HFFc6 (cell line): ENCODE measurements around the gene ANGPTL7. TPM values are rescaled to one million over a fixed set of nuclear protein-coding genes. Genes with fewer than 3 reads are reported as not detected.

Source experiments
- DNase-seq: peaks from one replicate; pipeline ENCODE4 v3.0.0-alpha.2; 2018
- H3K27ac Mint-ChIP-seq: 2 replicates; pipeline ENCODE4 v1.8.0; 2020; ENCODE audit warnings: mild to moderate bottlenecking, mixed read lengths
- H3K27me3 Mint-ChIP-seq: 2 replicates; pipeline ENCODE4 v1.8.0; 2021; ENCODE audit warnings: mild to moderate bottlenecking, moderate library complexity, mixed read lengths; ENCODE audit not compliant: insufficient read depth
- H3K36me3 Mint-ChIP-seq: 2 replicates; pipeline ENCODE4 v1.8.0; 2021; ENCODE audit warnings: low read depth, mixed read lengths
- H3K4me1 Mint-ChIP-seq: 2 replicates; pipeline ENCODE4 v1.8.0; 2020; ENCODE audit warnings: low read depth, mixed read lengths
- H3K4me3 Mint-ChIP-seq: 2 replicates; pipeline ENCODE4 v1.8.0; 2020; ENCODE audit warnings: mild to moderate bottlenecking, moderate library complexity, mixed read lengths
- H3K9me3 Mint-ChIP-seq: 2 replicates; pipeline ENCODE4 v1.8.0; 2020; ENCODE audit warnings: mild to moderate bottlenecking, mixed read lengths
- CTCF ChIP-seq: fragments of 200-600 bp; sonication (generic); IDR thresholded peaks from 2 replicates; pipeline ENCODE4 v1.5.0; 2021; ENCODE audit warnings: antibody characterized with exemption, mild to moderate bottlenecking
- total RNA-seq, 6 experiments: library from RNA; stranded (reverse); fragmentation: NEBNext Ultra II Directional; extraction: Animal tissue kit (Norgen Biotek cat#: 25700); gene quantifications; 2 replicates in 1 of 6; 3 replicates in 5 of 6; pipeline ENCODE4 v1.2.3, GENCODE V29; 2021

The ANGPTL7 gene
- total RNA-seq, 6 experiments from 2014 or later = not detected

- TF ChIP-seq CTCF = no peak
- H3K36me3 Mint-ChIP-seq = peaks cover 28% of the 10 kb centered on the region
- peaks cover 1% of the 10 kb centered on the region; the same call in 1 of the 2 replicates for H3K27me3 Mint-ChIP-seq
- no peak for DNase-seq
- no peak overlapping the region for H3K27ac Mint-ChIP-seq
- H3K4me3 Mint-ChIP-seq = no peak overlapping the region
- peaks cover 12% of the 10 kb centered on the region for H3K4me1 Mint-ChIP-seq
- no peaks in the 10 kb centered on the region for H3K9me3 Mint-ChIP-seq
Measured at GRCh38 chr1:11168731-11169130, 20.4 kb upstream of the ANGPTL7 start.

- no peak overlapping the region for H3K4me3 Mint-ChIP-seq
- no peak for TF ChIP-seq CTCF
- peaks cover 26% of the 10 kb centered on the region for H3K36me3 Mint-ChIP-seq
- peaks cover 1% of the 10 kb centered on the region; the same call in 1 of the 2 replicates for H3K27me3 Mint-ChIP-seq
- DNase-seq = no peak
- H3K27ac Mint-ChIP-seq = no peak overlapping the region
- no peaks in the 10 kb centered on the region for H3K9me3 Mint-ChIP-seq
- H3K4me1 Mint-ChIP-seq = peaks cover 17% of the 10 kb centered on the region
Measured at GRCh38 chr1:11169202-11169601, 20.0 kb upstream of the ANGPTL7 start.

- Mint-ChIP-seq H3K9me3 (no peaks in the 10 kb centered on the region), H3K36me3 (peaks cover 20% of the 10 kb centered on the region), H3K27ac (no peak overlapping the region), H3K4me1 (peaks cover 21% of the 10 kb centered on the region), H3K4me3 (no peak overlapping the region), H3K27me3 (peaks cover 1% of the 10 kb centered on the region; the same call in 1 of the 2 replicates)
- TF ChIP-seq CTCF = no peak
- no peak for DNase-seq
Measured at GRCh38 chr1:11170102-11170501, 19.1 kb upstream of the ANGPTL7 start.

- TF ChIP-seq CTCF = no peak
- Mint-ChIP-seq H3K36me3 (peaks cover 24% of the 10 kb centered on the region), H3K4me1 (peaks cover 57% of the 10 kb centered on the region), H3K9me3 (no peaks in the 10 kb centered on the region), H3K27ac (no peak overlapping the region), H3K4me3 (no peak overlapping the region), H3K27me3 (peaks cover 1% of the 10 kb centered on the region; the same call in 1 of the 2 replicates)
- DNase-seq = no peak
Measured at GRCh38 chr1:11174261-11174942, 14.8 kb upstream of the ANGPTL7 start.

- Mint-ChIP-seq H3K36me3 (peaks cover 26% of the 10 kb centered on the region), H3K9me3 (no peaks in the 10 kb centered on the region), H3K27ac (no peak overlapping the region), H3K4me1 (peaks cover 68% of the 10 kb centered on the region), H3K27me3 (peaks cover 1% of the 10 kb centered on the region; the same call in 1 of the 2 replicates), H3K4me3 (no peak overlapping the region)
- no peak for TF ChIP-seq CTCF
- no peak for DNase-seq
Measured at GRCh38 chr1:11175461-11175860, 13.7 kb upstream of the ANGPTL7 start.
